Esophagus squamous epithelium (tissue), 4 donors: ENCODE measurements around the gene SMIM35.

Experiments used
- POLR2A ChIP-seq, 4 donors: fragments of 450-650 bp; IDR thresholded peaks; one replicate each; pipeline ENCODE4 v1.6.1; 2017; ENCODE audit warnings: antibody characterized with exemption in 4 of 4, mild to moderate bottlenecking in 4 of 4, moderate library complexity in 3 of 4
- TF ChIP-seq, protein P1 (sequence below), 6 experiments: fragments of 450-650 bp in 4 of 6; fragments of 200-600 bp in 2 of 6; sonication (generic) in 2 of 6; IDR thresholded peaks; one replicate each; pipeline ENCODE4 v1.5.1; 2016 to 2019; ENCODE audit warnings: antibody characterized with exemption in 6 of 6, mild to moderate bottlenecking in 4 of 6, moderate library complexity in 4 of 6

DNA sequence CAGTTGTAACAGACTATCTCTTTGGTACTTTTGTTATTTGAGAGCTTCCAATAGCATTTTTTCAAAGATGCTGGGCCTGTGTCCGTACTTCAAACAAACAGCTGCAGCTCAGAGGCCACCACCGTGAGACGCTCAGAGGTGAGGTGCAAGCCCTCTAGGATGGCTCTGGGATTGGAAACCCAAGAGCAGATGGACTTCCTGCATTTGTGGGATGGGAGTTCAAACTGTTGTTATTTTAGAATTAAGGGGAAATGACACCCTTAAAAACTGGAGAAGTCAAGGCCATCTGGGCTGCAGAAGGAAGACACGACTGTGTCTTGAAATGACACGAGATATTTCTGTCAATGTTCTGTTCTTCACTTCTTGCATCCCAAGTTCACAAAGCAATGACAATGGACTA, 109.7 kb downstream of the SMIM35 start:
- TF ChIP-seq, protein P1, sequence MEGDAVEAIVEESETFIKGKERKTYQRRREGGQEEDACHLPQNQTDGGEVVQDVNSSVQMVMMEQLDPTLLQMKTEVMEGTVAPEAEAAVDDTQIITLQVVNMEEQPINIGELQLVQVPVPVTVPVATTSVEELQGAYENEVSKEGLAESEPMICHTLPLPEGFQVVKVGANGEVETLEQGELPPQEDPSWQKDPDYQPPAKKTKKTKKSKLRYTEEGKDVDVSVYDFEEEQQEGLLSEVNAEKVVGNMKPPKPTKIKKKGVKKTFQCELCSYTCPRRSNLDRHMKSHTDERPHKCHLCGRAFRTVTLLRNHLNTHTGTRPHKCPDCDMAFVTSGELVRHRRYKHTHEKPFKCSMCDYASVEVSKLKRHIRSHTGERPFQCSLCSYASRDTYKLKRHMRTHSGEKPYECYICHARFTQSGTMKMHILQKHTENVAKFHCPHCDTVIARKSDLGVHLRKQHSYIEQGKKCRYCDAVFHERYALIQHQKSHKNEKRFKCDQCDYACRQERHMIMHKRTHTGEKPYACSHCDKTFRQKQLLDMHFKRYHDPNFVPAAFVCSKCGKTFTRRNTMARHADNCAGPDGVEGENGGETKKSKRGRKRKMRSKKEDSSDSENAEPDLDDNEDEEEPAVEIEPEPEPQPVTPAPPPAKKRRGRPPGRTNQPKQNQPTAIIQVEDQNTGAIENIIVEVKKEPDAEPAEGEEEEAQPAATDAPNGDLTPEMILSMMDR (IDR thresholded peaks at IDR 0.05) = no peak
- TF ChIP-seq POLR2A (IDR thresholded peaks at IDR 0.05) = no peak
